ENCODE data around the gene GRM1. TPM values are rescaled to one million over a fixed set of nuclear protein-coding genes. Genes with fewer than 3 reads are reported as not detected.

Gene GRM1
- total and polyA plus RNA-seq, 2 donors, result 0.01 to 0.16 TPM

DNA sequence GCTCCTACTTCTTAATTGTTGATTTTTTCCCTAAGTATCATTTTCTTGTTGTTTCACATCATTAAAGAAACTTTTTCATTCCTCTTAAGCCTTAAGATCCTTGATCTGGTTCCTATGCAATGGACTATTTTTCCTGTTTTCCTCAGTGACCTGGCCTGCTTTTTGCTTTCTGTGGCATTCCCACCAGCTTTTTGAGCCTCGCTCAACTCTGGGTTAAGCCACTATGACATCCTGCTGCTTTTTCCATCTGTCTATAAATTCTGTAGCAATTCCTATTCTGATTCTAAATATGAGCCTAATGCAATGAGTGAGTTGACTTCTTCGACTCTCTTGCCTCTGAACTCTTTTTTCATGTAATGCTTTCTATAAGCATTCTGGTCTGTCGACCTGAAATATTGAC is 160.3 kb downstream of the GRM1 start:
- no peaks in the 10 kb centered on the region for H3K4me1 ChIP-seq (ENCODE audit: insufficient read depth)
- WGBS, result 80% methylated on average over 3 of the region's 3 CpGs

DNA sequence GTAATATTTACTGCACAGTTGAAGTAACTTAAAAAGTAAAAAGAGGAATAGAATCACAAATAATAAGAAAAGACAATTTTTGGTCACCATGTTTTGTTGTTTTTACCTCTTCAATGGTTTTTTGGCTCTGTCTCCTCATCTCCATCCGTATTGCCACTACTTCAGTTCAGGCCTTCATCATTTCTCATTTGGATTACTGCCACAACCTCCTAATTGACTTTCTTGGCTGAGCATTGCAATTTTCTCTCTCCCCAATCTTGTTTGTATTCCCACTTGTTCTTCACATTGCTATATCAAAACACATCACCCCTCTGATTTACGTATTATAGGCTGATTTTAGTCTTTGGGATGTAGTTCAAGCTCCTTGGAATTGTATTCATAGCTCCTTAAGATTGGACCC is 161.7 kb downstream of the GRM1 start:
- WGBS, result 84% methylated on average over 2 of the region's 2 CpGs
- Histone ChIP-seq H3K4me3 (ENCODE audit: low read depth, low read length) (no peak overlapping the region), H3K36me3 (ENCODE audit: insufficient read depth) (no peaks in the 10 kb centered on the region), H3K4me1 (ENCODE audit: insufficient read depth) (no peaks in the 10 kb centered on the region), H3K27ac (ENCODE audit: low read depth) (no peak overlapping the region)
- no peak for DNase-seq (ENCODE audit: extremely low spot score)

More for the DNA sequence above, 160.3 kb downstream of the GRM1 start:
- Histone ChIP-seq H3K27ac (ENCODE audit: low read depth) (no peak overlapping the region), H3K4me3 (ENCODE audit: low read depth, low read length) (no peak overlapping the region), H3K36me3 (ENCODE audit: insufficient read depth) (no peaks in the 10 kb centered on the region)
- DNase-seq (ENCODE audit: extremely low spot score), result no peak

DNA sequence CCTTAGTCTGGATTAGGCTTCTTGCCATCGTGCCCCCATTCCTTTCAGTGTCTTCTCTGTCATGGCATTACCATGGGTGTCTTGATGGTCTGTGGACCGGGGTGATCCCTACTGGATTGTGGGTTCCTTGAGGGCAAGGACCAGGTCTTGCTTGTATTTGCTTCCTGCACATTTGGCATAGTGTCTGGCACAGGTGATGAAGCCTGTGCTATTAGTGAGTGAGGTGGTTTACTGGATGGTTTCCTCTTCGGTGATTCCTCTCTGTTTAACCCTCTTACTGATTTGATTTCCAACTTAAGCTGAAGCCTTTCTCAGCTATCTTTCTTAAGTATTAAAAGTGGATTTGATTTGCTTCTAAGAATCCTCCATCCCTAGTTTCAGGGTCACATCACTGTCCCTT is 162.3 kb downstream of the GRM1 start:
- Histone ChIP-seq H3K36me3 (ENCODE audit: insufficient read depth) (no peaks in the 10 kb centered on the region), H3K27ac (ENCODE audit: low read depth) (no peak overlapping the region), H3K4me1 (ENCODE audit: insufficient read depth) (no peaks in the 10 kb centered on the region), H3K4me3 (ENCODE audit: low read depth, low read length) (no peak overlapping the region)
- WGBS, result 82% methylated on average over 3 of the region's 3 CpGs
- DNase-seq (ENCODE audit: extremely low spot score), result no peak

DNA sequence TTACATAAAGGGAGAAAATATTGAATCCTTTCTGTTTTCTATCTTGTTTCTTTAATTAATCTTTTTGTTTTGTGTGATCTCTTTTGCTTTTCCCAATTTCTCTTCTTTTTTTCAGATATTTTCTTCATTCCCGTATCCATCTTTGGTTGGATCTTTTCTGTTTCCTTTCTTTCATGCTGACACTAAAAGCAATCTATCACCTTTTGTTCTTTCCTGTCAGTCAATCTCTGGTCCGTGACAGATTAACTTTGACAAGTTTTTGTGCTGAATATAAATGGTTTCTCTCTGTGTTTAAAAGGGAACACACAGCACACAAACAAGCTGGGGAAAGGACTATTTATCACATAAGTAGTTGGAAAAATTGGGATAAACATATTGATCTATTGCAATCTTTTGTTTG is 162.8 kb downstream of the GRM1 start:
- DNase-seq (ENCODE audit: extremely low spot score), result no peak
- no peaks in the 10 kb centered on the region for H3K4me1 ChIP-seq (ENCODE audit: insufficient read depth)
- no peak overlapping the region for H3K27ac ChIP-seq (ENCODE audit: low read depth)
- 75% methylated on average over 2 of the region's 2 CpGs for WGBS
- H3K4me3 ChIP-seq (ENCODE audit: low read depth, low read length), result no peak overlapping the region
- no peaks in the 10 kb centered on the region for H3K36me3 ChIP-seq (ENCODE audit: insufficient read depth)

DNA sequence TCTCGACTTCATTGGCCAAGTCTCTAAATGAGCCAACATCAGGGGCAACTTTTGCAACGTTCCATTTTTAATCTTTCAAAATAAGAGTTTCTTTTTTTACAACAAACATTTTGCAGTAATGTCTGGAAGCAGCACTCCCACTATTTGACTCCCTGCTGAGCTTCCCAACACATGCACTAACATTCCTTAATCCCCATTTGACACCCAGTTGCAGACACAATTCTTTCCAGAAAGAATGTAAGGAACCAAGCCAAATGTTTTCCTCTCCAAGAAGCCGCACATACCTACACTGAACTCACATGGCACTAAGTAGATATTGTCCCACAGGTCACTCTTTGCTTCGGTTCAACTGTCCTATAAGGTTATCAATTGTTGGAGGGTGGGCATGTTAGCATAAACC is 165.6 kb downstream of the GRM1 start:
- Histone ChIP-seq H3K4me1 (ENCODE audit: insufficient read depth) (no peaks in the 10 kb centered on the region), H3K27ac (ENCODE audit: low read depth) (no peak overlapping the region), H3K4me3 (ENCODE audit: low read depth, low read length) (no peak overlapping the region), H3K36me3 (ENCODE audit: insufficient read depth) (no peaks in the 10 kb centered on the region)
- WGBS, result 69% methylated on average over 4 of the region's 4 CpGs
- DNase-seq (ENCODE audit: extremely low spot score), result no peak

DNA sequence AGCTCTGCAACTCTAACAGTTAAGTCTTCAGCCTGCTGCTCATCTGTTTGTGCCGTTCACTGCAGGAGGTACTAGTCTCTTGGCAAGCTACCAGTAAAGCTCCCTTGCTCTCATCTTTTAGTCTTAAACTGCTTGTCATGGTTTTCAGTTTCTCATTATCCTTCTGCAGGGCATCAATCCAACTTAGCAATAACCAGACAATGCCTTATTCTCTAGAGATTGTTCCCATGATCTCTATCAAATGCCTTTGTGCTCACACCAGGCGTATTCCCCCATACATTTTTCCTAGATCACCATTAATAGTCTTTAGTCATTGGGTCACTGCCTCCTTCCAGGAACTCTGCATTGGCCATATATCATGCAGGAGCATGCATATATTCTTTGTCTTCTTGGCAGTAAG is 171.3 kb downstream of the GRM1 start:
- WGBS, result 39% methylated on average over 2 of the region's 2 CpGs
- no peak for DNase-seq (ENCODE audit: extremely low spot score)
- Histone ChIP-seq H3K36me3 (ENCODE audit: insufficient read depth) (no peaks in the 10 kb centered on the region), H3K4me1 (ENCODE audit: insufficient read depth) (no peaks in the 10 kb centered on the region), H3K4me3 (ENCODE audit: low read depth, low read length) (no peak overlapping the region), H3K27ac (ENCODE audit: low read depth) (no peak overlapping the region)

DNA sequence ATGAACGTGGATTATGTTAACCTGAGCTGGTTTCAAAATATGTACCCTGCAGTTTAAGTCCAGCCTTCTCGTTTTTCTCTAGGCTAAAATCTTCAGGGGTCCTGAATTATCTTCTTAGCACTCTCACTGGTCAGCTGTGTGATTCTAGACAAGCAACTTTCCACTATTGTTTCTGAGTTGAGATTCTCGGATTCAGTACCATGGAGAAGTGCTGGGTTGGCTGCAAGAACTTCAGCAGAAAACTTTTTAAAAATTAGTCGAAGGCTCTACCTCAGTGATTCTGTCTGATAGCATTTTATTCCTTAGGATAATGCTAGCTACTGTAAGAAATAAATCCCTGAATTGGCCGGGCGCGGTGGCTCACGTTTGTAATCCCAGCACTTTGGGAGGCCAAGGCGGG is 173.7 kb downstream of the GRM1 start:
- no peaks in the 10 kb centered on the region for H3K4me1 ChIP-seq (ENCODE audit: insufficient read depth)

DNA sequence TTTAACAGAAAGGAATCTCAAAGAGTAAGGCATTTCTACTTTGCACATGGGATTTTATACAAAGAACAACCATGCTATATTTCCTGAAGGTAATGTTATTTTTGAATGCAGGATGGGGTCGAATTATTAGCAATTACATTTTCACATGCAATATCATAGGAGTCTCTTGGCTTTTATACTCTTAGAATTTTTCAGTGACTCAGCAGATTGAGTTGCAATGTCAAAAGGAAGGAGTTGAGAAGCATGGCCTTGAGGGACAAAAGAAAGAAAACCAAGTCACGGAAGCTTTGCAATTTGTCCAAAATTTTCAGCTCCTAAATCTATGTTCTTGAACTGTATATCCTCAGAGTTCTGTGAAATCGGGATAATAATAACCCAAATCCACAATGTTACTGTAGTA is 181.1 kb downstream of the GRM1 start:
- no peak overlapping the region for H3K27ac ChIP-seq (ENCODE audit: low read depth)
- no peaks in the 10 kb centered on the region for H3K4me1 ChIP-seq (ENCODE audit: insufficient read depth)
- no peaks in the 10 kb centered on the region for H3K36me3 ChIP-seq (ENCODE audit: insufficient read depth)
- DNase-seq (ENCODE audit: extremely low spot score), result no peak
- 90% methylated on average over 3 of the region's 3 CpGs for WGBS
- H3K4me3 ChIP-seq (ENCODE audit: low read depth, low read length), result no peak overlapping the region

More for the DNA sequence above, 173.7 kb downstream of the GRM1 start:
- Histone ChIP-seq H3K36me3 (ENCODE audit: insufficient read depth) (no peaks in the 10 kb centered on the region), H3K4me3 (ENCODE audit: low read depth, low read length) (no peak overlapping the region), H3K27ac (ENCODE audit: low read depth) (no peak overlapping the region)
- no peak for DNase-seq (ENCODE audit: extremely low spot score)
- WGBS, result 76% methylated on average over 9 of the region's 9 CpGs

DNA sequence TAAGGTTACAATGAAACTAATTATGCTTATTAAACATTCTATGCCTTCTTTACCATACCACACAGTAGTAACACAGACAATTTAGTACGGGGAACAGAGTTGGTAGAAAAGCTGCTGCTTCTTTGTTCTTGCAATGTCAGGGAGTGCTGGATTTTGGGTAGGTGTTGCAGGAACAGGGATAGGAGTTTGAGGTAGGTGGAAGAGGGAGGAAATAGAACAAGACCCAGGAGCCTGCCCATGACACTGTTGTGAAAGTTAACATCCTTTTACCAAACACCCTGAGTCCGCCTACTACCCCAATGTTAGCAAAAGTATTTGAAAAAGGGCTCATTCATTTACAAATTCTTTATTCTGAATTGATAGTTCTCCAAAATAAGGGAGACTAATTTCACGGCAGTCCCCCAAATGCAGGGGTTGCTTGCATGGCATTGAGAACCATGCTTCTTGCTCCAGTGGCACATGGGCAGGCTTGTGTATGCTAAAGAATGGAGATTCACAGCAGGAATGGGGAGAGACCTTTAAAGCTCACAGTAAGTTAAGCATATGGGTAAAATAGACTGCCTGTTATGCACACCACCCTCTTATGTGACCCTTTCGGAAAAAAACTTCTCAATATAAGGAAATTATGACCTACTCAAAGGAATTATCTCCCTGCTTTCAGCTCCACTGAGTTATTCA is 181.7 kb downstream of the GRM1 start:
- no peaks in the 10 kb centered on the region for H3K4me1 ChIP-seq (ENCODE audit: insufficient read depth)
- WGBS, result 80% methylated on average over 4 of the region's 4 CpGs

DNA sequence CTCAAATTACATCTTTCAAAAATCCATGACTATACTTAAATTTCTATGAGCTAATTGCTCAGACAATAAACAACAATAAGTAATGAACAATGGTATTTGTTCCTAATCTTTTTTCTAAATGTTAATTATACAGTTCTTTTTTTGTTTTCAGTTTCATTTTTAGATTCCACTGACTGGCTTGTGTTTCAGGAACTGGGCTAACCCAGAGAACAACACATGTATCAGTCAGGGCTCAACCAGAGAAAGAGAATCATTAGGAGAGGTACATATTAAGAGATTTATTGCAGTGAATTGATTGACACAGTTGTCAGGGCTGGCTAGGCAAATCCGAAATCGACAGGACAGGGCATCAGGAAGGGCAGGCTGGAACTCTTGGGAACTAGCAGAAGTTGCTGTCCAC is 182.8 kb downstream of the GRM1 start:
- DNase-seq (ENCODE audit: extremely low spot score), result no peak
- WGBS, result 75% methylated on average over 2 of the region's 2 CpGs
- Histone ChIP-seq H3K36me3 (ENCODE audit: insufficient read depth) (no peaks in the 10 kb centered on the region), H3K4me3 (ENCODE audit: low read depth, low read length) (no peak overlapping the region), H3K27ac (ENCODE audit: low read depth) (no peak overlapping the region), H3K4me1 (ENCODE audit: insufficient read depth) (no peaks in the 10 kb centered on the region)

More for the DNA sequence above, 181.7 kb downstream of the GRM1 start:
- Histone ChIP-seq H3K36me3 (ENCODE audit: insufficient read depth) (no peaks in the 10 kb centered on the region), H3K4me3 (ENCODE audit: low read depth, low read length) (no peak overlapping the region), H3K27ac (ENCODE audit: low read depth) (no peak overlapping the region)
- no peak for DNase-seq (ENCODE audit: extremely low spot score)

DNA sequence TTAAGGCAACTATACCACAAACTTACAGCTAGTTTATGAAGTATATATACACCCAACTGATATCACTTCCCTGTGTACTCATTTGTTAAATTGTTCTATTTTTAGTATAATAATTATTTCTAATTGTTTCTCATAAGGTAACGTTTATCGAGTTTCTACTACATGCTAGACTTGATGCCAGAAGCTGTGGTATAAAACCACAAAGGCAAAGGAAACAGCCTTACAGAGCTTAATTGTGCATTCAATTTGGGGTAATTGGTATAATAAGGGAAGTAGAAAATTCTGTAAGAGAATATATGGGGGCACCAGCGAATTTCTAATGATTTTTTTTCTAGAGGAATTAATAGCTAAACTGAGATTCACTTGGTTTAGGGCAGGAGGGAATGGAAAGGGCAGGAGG is 183.9 kb downstream of the GRM1 start:
- Histone ChIP-seq H3K4me3 (ENCODE audit: low read depth, low read length) (no peak overlapping the region), H3K36me3 (ENCODE audit: insufficient read depth) (no peaks in the 10 kb centered on the region), H3K4me1 (ENCODE audit: insufficient read depth) (no peaks in the 10 kb centered on the region), H3K27ac (ENCODE audit: low read depth) (no peak overlapping the region)
- 66% methylated on average over 3 of the region's 3 CpGs for WGBS
- DNase-seq (ENCODE audit: extremely low spot score), result no peak

DNA sequence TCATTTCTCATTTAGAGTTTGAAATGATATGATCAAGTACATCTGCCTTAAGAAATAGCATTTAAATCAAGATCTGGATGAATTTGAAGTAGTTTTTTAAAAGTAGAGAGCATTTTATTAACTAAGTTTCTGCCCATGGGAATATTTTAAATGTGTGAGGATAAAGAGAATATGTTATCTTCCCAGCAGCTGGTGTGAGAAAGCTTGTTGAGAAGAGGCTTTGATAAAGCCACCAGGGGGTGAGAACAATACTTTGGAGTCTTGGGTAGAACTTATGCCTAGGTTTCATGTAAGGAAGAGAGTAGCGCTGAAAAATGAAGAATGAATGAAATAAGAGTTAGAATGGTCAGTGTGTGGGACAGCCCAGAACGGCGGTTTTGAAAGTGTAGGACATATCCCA is 190.2 kb downstream of the GRM1 start:
- WGBS, result 86% methylated on average over 3 of the region's 3 CpGs

DNA sequence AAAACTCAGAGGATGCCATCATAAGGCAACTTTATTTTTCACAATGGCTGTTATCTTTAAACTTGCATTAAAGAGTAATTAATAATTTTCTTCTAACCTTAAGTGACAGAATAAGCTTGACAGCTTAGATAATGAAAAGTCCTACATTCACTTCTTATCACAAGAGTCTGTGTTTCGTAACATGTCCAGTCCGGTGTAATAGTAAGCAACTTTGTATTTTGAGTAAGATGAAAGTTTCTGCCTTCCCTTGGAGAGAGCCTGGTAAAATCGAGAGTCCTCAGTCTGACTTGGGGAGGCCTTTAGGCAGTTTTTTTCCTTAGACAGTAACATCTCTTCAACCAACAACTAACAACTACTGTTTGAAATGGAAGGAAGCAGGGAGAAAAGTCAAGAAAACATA is 195.6 kb downstream of the GRM1 start:
- Histone ChIP-seq H3K36me3 (ENCODE audit: insufficient read depth) (no peaks in the 10 kb centered on the region), H3K4me1 (ENCODE audit: insufficient read depth) (no peaks in the 10 kb centered on the region), H3K4me3 (ENCODE audit: low read depth, low read length) (no peak overlapping the region), H3K27ac (ENCODE audit: low read depth) (no peak overlapping the region)
- DNase-seq (ENCODE audit: extremely low spot score), result no peak
- WGBS, result 33% methylated on average over 3 of the region's 3 CpGs

More for the DNA sequence above, 190.2 kb downstream of the GRM1 start:
- no peak overlapping the region for H3K4me3 ChIP-seq (ENCODE audit: low read depth, low read length)
- H3K4me1 ChIP-seq (ENCODE audit: insufficient read depth), result no peaks in the 10 kb centered on the region
- no peak for DNase-seq (ENCODE audit: extremely low spot score)
- no peak overlapping the region for H3K27ac ChIP-seq (ENCODE audit: low read depth)
- no peaks in the 10 kb centered on the region for H3K36me3 ChIP-seq (ENCODE audit: insufficient read depth)

DNA sequence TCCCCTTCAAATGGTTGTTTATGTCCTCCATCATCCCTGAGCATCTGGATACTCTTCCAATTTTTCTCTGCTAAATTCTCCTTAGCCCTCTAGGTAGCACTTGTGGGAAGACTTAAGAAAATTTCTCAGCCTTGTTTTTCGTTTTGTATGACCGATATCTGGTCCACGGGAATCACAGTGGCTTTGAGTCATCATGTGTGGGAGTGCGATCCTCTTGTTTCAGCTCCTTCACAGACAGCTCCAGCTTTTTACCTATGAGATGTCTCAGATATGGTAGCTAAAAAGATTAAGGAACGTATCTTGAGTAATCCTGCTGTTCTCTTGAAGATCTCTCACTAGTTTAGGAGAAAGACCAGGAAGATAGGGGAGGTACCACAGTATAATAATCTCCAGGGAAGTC is 196.1 kb downstream of the GRM1 start:
- WGBS, result 74% methylated on average over 5 of the region's 5 CpGs
- DNase-seq (ENCODE audit: extremely low spot score), result no peak

DNA sequence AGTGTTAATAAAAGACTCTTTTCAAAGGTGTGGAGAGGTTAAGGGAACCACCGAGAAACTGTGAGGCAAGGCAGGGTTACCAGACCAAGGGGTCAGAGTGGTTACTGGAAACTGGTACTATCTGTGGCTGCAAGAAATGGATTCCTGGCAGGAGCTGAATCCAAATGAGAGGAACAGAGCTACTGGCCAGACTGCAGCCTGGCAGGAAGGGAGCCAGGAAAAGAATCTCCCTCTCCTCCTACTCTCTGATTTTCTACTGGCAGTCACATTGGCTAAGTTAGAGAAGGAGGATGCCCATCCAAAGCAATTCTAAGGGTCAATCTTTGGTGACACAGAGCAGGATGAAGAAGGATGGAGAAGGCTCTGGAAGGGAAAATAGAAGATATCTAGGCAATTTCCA is 211.5 kb downstream of the GRM1 start:
- H3K27ac ChIP-seq (ENCODE audit: low read depth), result no peak overlapping the region
- WGBS, result 81% methylated on average over 1 of the region's 1 CpG
- DNase-seq (ENCODE audit: extremely low spot score), result no peak
- no peaks in the 10 kb centered on the region for H3K4me1 ChIP-seq (ENCODE audit: insufficient read depth)
- H3K4me3 ChIP-seq (ENCODE audit: low read depth, low read length), result no peak overlapping the region
- no peaks in the 10 kb centered on the region for H3K36me3 ChIP-seq (ENCODE audit: insufficient read depth)

More for the DNA sequence above, 196.1 kb downstream of the GRM1 start:
- H3K36me3 ChIP-seq (ENCODE audit: insufficient read depth), result no peaks in the 10 kb centered on the region
- H3K4me3 ChIP-seq (ENCODE audit: low read depth, low read length), result no peak overlapping the region
- no peaks in the 10 kb centered on the region for H3K4me1 ChIP-seq (ENCODE audit: insufficient read depth)
- H3K27ac ChIP-seq (ENCODE audit: low read depth), result no peak overlapping the region

Measured in urinary bladder (tissue), 4 donors.